ENCODE data around the gene VPS18. TPM values are rescaled to one million over a fixed set of nuclear protein-coding genes. Genes with fewer than 3 reads are reported as not detected.

The VPS18 gene
- total RNA-seq, 1 experiment from 2014 or later: 13.2 TPM

- no TSS peak for BruUV-seq (replicated peaks)
- no peak for DNase-seq (ENCODE audit: unreplicated experiment)
- no peak for TF ChIP-seq CTCF (IDR thresholded peaks at IDR 0.05; ENCODE audit: unreplicated experiment)
- H3K27ac Mint-ChIP-seq (ENCODE audit: low read depth, unreplicated experiment): no peak overlapping the region
- CTCF ChIA-PET: interaction anchor here (0.5 to 3.6 kb wide), 8 partner anchors 20 to 104 kb away, joined by 3 to 40 read pairs (median 4); partner anchors contain the start of gene VPS18
- peak overlapping the region; percentile 77 for H3K4me3 Mint-ChIP-seq (ENCODE audit: unreplicated experiment)
- POLR2A ChIA-PET: interaction anchor here (0.6 to 5.5 kb wide), 14 partner anchors 9 to 178 kb away, joined by 3 to 25 read pairs (median 4); partner anchors contain the start of genes SPINT1 and VPS18
- peaks cover 35% of the 10 kb centered on the region for H3K4me1 Mint-ChIP-seq (ENCODE audit: insufficient read depth, unreplicated experiment)
- intact Hi-C loops (cut with micrococcal nuclease): no loop called here
- H3K27me3 Mint-ChIP-seq (ENCODE audit: insufficient read depth, unreplicated experiment): no peaks in the 10 kb centered on the region
- no peaks in the 10 kb centered on the region for H3K36me3 Mint-ChIP-seq (ENCODE audit: insufficient read depth, unreplicated experiment)
- H3K9me3 Mint-ChIP-seq (ENCODE audit: unreplicated experiment): no peaks in the 10 kb centered on the region
Measured at GRCh38 chr15:40872791-40873693, 21.2 kb upstream of the VPS18 start.

- intact Hi-C loops (cut with micrococcal nuclease): no loop called here
- Mint-ChIP-seq H3K36me3 (ENCODE audit: insufficient read depth, unreplicated experiment) (peaks cover 5% of the 10 kb centered on the region), H3K4me1 (ENCODE audit: insufficient read depth, unreplicated experiment) (peaks cover 41% of the 10 kb centered on the region), H3K4me3 (ENCODE audit: unreplicated experiment) (peak within 1 kb of the TSS; percentile 77), H3K27ac (ENCODE audit: low read depth, unreplicated experiment) (peak within 1 kb of the TSS; percentile 52), H3K27me3 (ENCODE audit: insufficient read depth, unreplicated experiment) (no peaks in the 10 kb centered on the region), H3K9me3 (ENCODE audit: unreplicated experiment) (no peaks in the 10 kb centered on the region)
- ChIA-PET CTCF (interaction anchor here (0.6 to 3.6 kb wide), 9 partner anchors 21 to 105 kb away, joined by 3 to 40 read pairs (median 5); partner anchors contain the start of gene VPS18), POLR2A (interaction anchor here (0.9 to 5.5 kb wide), 11 partner anchors 14 to 179 kb away, joined by 3 to 25 read pairs (median 5); partner anchors contain the start of genes SPINT1 and VPS18)
- DNase-seq (ENCODE audit: unreplicated experiment): peak; percentile 91
- TF ChIP-seq CTCF (IDR thresholded peaks at IDR 0.05; ENCODE audit: unreplicated experiment): peak; percentile 56
- no TSS peak for BruUV-seq (replicated peaks)
Measured at GRCh38 chr15:40873694-40874561, 20.3 kb upstream of the VPS18 start, which contains the start of gene RHOV. Gene RHOV (minus strand): TSS chr15:40874234. CDS start chr15:40874139, 95 bp downstream.

GRCh38 chr15:40875991-40876730, 18.1 kb upstream of the VPS18 start:
- POLR2A ChIA-PET: interaction anchor here (0.5 to 5.5 kb wide), 12 partner anchors 13 to 1610 kb away, joined by 3 to 25 read pairs (median 3); partner anchors contain the start of genes C15orf62, SPINT1 and VPS18

More at GRCh38 chr15:40875991-40876730, 18.1 kb upstream of the VPS18 start:
- Mint-ChIP-seq H3K27ac (ENCODE audit: low read depth, unreplicated experiment) (peak overlapping the region; percentile 75), H3K27me3 (ENCODE audit: insufficient read depth, unreplicated experiment) (no peaks in the 10 kb centered on the region), H3K9me3 (ENCODE audit: unreplicated experiment) (no peaks in the 10 kb centered on the region), H3K4me3 (ENCODE audit: unreplicated experiment) (peak overlapping the region; percentile 37), H3K4me1 (ENCODE audit: insufficient read depth, unreplicated experiment) (peaks cover 37% of the 10 kb centered on the region), H3K36me3 (ENCODE audit: insufficient read depth, unreplicated experiment) (peaks cover 5% of the 10 kb centered on the region)
- CTCF ChIA-PET: interaction anchor here (0.9 to 3.3 kb wide), 2 partner anchors 19 to 32 kb away, joined by 3 to 16 read pairs; partner anchors contain the start of gene VPS18
- no TSS peak for BruUV-seq (replicated peaks)
- DNase-seq (ENCODE audit: unreplicated experiment): peak; percentile 92
- TF ChIP-seq CTCF (IDR thresholded peaks at IDR 0.05; ENCODE audit: unreplicated experiment): no peak
- intact Hi-C loops (cut with micrococcal nuclease): no loop called here

Measured in MCF 10A (cell line).